Activated gamma-delta T cell treated with Interleukin-2 at 50 U/mL for 16 hours (primary cell): ENCODE data around the gene OR52B6.
"Not testable (repeated sequence)": the region's sequence is repeated elsewhere in the genome, so short reads cannot be mapped to it uniquely, and the experiment has no call there.

ENCODE experiments used
- DNase-seq: peaks from one replicate; pipeline ENCODE4 v3.0.0-alpha.2; 2020

Gene OR52B6

GRCh38 chr11:5597953-5598352 is 17.3 kb downstream of the OR52B6 start:
- no peak for DNase-seq

- DNase-seq = peak; percentile 48
These were observed 19.7 kb downstream of the OR52B6 start for GRCh38 chr11:5600374-5600851.

GRCh38 chr11:5602791-5603190 is 22.1 kb downstream of the OR52B6 start:
- not testable (repeated sequence) for DNase-seq

- no peak for DNase-seq
These were observed 22.6 kb downstream of the OR52B6 start for GRCh38 chr11:5603326-5603725.

GRCh38 chr11:5604896-5605295 is 24.2 kb downstream of the OR52B6 start:
- DNase-seq = no peak

GRCh38 chr11:5605849-5606248 is 25.2 kb downstream of the OR52B6 start:
- no peak for DNase-seq

GRCh38 chr11:5608808-5609207 is 28.1 kb downstream of the OR52B6 start:
- no peak for DNase-seq

- no peak for DNase-seq
These were observed 29.8 kb downstream of the OR52B6 start for GRCh38 chr11:5610446-5610845.

GRCh38 chr11:5611627-5612026 is 30.9 kb downstream of the OR52B6 start:
- DNase-seq = no peak

GRCh38 chr11:5618807-5619206 is 38.1 kb downstream of the OR52B6 start:
- no peak for DNase-seq

- DNase-seq = no peak
These were observed 40.2 kb downstream of the OR52B6 start for GRCh38 chr11:5620651-5621521.

GRCh38 chr11:5621580-5621979 is 40.9 kb downstream of the OR52B6 start:
- no peak for DNase-seq

- DNase-seq = no peak
These were observed 42.1 kb downstream of the OR52B6 start for GRCh38 chr11:5622802-5623201.

GRCh38 chr11:5624489-5625279 is 44.0 kb downstream of the OR52B6 start, which contains the start of gene TRIM34:
Gene TRIM34 (plus strand): TSS chr11:5625001. CDS start chr11:5632332, 7,331 bp downstream.
- DNase-seq = peak; percentile 55

- DNase-seq = no peak
These were observed 44.6 kb downstream of the OR52B6 start for GRCh38 chr11:5625281-5625680.

GRCh38 chr11:5626196-5626595 is 45.5 kb downstream of the OR52B6 start:
- DNase-seq = no peak

GRCh38 chr11:5631417-5631816 is 50.7 kb downstream of the OR52B6 start:
- no peak for DNase-seq
